NCI-H748 treated with DMSO at 0.1 percent for 48 hours (cell line): ENCODE measurements around the gene DUSP28.

ENCODE experiments used
- DNase-seq: peaks from one replicate; lab custom pipeline; 2025; lab: John Stamatoyannopoulos, UW

DUSP28 gene

DNA sequence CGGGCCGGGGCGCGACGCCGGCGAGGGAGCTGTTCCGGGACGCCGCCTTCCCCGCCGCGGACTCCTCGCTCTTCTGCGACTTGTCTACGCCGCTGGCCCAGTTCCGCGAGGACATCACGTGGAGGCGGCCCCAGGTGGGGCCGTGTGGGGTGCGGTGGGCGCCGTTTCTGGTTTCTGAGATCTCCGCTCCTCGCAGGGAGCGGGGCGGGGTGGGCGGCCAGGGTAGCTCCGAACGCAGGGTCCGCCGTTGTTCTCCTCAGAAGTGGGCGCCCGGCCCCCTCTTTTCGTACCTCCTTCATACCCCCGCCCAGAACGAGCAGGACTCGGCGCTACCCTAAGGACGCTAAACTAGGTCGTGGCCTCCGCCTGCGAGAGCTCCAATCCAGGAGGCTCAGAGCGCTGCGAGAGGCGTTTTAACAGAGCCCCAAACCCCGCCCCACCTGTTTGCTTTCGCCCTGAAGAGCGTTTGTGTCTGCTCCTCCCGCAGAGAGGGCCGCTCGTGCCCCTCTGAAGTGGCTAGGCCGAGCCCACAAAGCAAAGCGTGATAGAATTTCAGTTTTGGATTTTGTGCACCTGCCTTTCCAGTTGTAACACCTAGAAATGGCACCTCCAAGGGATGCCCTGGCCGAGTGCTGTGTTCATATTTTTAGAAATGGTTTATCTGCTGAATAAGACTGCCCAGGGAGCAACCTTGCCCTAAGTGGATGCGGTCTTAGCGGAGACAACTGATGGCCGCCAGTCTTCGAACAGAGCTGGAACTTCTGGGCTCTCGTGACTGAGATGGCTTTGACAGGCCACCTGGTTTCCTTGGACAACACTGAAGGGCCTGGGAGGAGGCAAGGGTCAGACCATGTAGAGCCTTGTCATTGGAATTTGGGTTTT lies 27.0 kb downstream of the DUSP28 start:
- DNase-seq = peak; percentile 40

DNA sequence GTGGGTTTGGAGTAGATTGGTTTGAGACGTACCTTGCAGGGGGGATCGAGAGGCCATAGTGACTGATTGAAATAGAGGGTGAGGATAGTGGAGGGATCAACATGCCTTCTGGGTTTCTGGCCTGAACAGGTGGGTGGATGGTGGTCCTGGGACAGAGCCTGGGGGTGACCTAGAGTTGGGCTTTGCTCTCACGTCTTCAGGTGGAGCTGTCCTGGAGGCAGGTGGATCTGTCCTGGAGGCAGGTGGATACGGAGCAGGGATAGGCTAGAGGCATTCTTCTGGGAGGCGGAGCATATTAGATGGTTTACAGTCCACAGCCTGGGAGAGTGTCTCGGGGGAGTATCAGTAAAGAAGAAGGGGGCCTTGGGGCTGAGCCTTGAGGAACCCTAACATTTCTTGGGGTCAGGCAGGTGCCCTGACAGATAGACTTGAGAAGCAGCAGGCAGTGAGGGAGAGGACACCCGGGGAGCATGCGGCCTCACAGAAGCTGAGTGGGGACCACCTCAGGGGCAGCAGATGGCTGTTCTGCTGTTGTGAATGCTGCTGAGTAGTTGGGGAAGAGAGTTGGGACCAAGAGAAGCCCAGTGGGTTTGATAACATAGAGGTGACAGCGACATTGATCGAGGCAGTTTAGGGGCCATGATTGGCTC lies 28.0 kb downstream of the DUSP28 start:
- DNase-seq = no peak

DNA sequence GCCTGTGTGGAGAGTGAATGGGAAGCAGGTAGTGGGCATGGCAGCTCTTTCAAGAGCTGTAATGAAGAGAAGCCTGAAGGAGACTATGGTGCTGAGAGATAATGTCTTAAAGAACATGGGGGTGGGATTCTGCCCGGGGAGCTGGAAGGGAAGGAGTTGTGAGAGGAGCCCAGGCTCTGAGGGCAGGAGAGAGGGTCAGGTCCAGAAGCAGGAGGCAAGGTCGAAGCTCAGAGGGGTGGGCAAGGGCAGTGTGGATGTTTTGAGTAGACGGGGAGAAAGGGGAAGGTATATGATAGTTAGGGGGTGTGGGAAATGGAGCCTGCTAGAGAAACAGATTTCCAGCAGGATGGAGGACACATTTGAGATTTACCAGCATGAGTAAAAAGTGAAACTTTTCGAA lies 28.5 kb downstream of the DUSP28 start:
- DNase-seq = no peak

DNA sequence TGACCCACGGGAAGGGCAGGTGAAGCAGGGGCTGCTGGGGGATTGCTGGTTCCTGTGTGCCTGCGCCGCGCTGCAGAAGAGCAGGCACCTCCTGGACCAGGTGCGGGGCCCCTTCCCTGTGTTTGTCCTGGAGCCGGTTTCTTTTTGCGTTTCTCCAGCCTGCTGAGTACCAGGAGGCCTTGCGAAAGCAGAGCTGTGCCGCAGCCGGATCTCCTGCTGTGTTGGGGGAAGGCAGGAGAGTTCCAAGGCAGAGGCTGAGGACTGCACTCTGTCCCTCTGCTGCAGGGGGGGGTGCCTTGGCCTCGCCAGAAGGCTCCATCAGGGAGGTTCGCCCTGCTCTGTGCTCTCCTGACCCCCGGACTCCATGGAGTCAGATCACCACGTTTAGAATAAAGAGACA lies 29.2 kb downstream of the DUSP28 start:
- DNase-seq = no peak

DNA sequence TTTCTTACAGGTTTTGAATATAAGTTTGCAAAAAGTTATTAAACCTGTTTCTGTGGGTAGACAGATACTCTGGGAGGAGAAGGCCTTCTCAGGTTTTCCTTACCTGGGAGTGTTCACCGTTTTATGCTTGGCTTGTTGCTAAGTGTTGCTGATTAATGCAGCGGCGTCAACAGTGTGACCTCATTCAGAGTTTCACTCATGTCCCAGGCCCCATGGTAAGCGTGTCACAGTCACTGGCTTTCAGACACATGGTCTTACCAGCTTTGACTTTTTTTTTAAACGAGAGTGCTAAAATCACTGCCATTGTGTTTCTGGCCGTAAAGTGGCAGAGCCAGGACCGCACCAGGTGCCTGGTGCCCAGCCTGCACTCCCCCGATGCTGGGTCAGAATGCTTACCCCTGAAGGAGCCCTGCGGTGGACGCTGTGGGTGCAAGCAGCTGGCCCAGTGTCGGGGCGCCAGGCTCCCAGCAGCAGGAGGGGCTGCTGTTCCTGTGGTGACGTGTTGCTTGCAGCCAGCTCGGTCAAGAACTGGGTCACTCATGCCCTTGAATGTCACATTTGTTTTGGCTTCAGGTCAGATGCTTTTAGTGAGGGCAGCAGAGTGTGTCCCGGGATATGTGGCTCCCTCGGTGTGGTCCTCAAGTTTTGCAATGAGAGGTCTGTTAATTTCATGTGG lies 29.8 kb downstream of the DUSP28 start:
- no peak for DNase-seq

DNA sequence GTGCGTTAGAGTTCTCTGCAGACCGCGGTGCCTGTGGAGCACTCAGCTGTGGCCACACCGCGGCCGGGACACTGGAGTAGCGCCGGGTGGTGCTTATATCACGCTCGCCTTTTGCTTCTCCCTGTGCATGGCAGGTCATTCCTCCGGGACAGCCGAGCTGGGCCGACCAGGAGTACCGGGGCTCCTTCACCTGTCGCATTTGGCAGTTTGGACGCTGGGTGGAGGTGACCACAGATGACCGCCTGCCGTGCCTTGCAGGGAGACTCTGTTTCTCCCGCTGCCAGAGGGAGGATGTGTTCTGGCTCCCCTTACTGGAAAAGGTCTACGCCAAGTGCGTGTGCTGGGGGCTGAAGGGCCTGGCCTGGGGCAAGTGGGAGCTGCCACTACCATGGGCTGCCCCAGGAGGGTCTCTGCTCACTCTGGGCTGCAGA lies 30.5 kb downstream of the DUSP28 start:
- DNase-seq = no peak

DNA sequence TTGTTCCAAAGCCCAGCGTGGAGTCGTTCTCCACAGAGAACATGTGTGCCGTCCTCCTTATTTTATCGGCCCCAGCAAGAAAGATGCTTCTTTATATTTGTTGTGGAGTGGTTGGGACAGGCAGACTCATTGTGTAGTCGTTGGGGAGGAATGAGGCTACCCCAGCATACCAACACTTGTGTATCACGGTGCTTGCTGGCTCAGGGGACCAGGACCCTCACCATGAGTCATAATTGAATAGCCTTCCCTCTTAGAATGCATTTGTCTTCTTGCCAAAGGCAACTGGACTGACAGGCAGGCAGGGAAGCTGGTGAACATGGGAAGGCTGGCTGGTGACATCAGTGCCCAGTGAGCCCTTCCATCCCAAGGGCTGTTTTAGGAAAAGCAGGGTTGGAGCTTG lies 31.1 kb downstream of the DUSP28 start:
- no peak for DNase-seq

DNA sequence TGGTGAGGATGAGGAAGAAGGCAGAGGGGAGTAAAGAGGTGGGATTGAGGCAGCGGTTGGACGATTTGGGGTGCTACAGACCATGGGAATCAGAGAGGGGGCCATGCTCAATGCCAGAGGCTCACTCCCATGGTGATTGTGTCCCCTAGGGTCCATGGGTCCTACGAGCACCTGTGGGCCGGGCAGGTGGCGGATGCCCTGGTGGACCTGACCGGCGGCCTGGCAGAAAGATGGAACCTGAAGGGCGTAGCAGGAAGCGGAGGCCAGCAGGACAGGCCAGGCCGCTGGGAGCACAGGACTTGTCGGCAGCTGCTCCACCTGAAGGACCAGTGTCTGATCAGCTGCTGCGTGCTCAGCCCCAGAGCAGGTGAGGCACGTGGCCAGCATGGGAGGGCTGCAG lies 31.6 kb downstream of the DUSP28 start:
- no peak for DNase-seq

DNA sequence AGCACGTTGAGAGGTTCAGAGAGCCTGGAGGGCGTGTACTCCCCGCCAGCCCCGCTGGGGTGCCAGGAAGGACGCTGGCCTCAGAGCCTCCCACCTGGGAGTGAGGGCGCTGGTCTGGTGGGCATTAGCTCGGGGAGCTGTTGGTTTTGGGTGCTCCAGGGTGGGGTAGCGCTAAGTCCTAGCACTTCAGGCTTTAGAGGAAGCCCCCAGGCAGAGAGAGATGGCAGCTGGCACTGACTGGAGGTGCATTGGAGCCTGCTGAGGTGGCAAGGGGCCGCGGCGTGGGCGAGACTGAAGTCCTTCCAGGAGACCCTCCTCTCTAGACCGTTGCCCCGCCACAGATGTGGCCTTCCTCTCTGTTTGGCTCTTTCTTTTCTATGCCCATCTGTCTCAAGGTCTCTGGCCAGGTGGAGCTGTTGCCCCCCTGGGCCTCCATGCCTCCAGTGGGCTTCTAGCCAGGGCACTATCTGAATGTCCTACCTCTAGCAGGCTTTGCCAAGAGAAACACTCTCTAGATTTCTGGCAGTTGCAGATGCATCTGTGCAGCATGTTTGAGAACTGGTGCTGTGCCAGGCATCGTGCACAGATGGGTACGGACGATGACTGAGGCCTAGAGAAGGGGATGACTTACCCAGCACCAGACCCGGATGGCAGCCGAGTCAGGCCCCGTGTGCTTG lies 33.0 kb downstream of the DUSP28 start:
- DNase-seq = no peak

DNA sequence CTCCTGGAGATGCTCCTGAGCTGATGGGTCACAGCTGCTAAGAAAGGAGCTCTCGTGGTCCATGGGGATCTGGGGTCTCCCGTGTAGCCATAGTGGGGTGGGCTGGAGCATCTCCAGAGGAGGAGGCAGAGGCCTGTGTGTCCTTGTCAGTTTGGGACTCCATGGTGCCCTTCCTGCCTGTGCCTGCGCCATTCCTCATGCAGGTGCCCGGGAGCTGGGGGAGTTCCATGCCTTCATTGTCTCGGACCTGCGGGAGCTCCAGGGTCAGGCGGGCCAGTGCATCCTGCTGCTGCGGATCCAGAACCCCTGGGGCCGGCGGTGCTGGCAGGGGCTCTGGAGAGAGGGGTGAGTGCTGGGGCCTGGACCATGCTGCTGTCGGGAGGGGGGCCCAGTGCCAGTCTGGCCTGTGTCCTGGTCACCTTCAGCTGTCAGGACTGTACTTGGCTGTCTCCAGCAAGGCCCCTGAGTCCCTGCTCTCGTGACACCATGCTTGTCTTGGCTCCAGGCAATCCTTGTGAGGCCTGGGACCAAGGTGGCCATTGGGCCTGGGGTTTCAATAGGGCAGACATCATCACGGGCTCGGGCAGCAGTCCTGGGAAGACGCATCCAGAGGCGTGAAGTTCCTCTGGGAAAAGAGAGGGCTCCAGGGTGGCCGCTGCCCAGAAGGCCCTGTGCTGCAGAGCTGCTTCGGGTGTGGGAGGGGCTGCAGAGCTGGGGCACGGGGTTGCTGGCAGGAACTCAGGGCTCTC lies 33.7 kb downstream of the DUSP28 start:
- no peak for DNase-seq

DNA sequence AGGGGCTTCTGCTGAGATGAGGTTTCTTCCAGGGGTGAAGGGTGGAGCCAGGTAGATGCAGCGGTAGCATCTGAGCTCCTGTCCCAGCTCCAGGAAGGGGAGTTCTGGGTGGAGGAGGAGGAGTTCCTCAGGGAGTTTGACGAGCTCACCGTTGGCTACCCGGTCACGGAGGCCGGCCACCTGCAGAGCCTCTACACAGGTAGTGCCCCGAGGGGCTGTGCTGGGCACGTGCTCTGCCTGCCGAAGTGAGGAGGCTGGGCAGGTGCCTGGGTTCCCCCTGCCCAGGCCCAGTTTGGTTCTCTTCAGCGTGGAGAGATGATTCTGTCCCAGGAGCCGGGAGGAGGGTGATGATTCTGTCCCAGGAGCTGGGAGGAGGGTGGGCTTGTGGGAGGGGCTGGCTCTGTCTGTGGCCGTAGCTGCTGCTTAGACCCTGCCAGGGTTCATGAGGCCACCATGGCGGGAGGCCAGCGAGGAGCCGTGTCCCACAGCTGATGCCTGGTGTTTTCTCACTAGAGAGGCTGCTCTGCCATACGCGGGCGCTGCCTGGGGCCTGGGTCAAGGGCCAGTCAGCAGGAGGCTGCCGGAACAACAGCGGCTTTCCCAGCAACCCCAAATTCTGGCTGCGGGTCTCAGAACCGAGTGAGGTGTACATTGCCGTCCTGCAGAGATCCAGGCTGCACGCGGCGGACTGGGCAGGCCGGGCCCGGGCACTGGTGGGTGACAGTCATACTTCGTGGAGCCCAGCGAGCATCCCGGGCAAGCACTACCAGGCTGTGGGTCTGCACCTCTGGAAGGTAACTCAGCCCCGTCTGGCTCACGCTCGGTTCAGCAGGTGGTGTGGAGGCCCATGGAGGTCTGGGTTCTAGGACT lies 34.6 kb downstream of the DUSP28 start:
- no peak for DNase-seq

DNA sequence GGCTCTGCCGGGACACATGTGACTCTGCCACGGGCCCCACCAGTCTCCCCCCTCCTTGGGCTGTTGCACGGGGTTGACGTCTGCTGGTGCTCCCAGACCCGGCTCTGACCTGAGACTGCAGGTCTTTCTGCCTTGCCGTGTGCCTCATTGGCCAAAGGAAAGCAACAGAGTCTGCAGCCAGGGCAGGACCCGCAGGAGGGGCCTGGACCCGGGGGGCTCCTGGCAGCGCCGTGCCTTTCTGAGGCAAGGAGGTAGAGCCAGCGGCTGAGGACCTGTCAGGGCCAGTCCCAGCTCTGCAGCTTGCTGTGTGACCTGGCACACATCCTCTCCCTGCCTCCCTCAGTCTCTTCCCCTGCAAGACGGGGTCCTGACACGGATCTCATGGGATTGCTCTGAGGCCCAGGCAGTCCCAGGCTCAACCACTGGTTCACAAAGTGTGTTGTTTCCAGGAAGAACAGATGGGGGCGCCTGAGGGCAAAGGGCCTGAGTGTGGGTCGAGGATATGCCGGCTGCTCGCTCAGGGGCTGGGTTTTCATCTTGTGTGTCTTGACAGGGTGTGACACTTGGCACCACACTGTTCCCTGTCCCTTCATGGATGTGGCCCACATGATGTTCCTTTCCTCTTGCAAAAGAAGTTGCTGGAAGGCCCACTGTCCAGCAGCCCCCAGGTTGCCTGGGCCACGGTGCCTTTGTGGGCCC lies 35.4 kb downstream of the DUSP28 start:
- no peak for DNase-seq

DNA sequence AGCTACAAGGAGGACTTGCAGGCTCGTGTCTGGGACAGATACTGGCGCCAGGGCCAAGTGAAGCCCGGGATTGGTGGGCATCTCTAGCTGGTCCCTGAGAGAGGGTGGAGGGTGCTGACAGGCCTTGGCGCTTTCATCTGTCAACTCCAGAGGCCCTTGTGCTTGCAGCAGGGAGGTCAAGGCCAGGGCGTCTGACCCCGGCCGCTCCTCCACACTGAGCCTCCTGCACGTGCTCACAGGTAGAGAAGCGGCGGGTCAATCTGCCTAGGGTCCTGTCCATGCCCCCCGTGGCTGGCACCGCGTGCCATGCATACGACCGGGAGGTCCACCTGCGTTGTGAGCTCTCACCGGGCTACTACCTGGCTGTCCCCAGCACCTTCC lies 35.9 kb downstream of the DUSP28 start:
- no peak for DNase-seq

DNA sequence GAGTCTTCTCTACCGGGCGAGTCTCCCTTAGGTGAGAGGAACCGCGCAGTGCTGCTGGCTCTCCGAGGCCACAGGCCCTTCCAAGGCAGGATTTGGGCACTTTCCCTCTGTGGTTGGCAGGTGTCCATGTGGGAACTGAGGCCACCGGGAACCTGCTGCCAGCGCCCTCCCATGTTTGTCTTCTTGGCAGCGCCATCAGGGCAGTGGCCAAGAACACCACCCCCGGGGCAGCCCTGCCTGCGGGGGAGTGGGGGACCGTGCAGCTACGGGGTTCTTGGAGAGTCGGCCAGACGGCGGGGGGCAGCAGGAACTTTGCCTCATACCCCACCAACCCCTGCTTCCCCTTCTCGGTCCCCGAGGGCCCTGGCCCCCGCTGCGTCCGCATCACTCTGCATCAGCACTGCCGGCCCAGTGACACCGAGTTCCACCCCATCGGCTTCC lies 36.4 kb downstream of the DUSP28 start:
- no peak for DNase-seq

DNA sequence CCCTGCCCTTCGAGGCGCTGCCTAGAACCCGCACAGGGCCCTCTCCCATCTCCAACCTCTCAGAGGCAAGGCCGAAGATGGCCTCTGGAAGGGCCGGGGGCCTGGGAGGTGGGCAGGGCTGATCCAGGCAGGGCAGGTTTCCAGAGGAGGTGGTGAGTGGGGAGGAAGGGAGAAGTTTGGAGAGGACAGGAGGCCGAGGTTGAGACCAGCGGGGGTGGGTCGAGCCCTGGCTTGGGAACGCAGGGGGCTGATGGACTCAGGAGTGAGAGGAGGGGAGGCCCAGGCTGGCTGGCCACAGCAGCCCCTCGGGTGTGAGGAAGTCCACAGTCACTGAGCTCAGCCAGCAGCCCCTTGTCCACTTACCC lies 36.9 kb downstream of the DUSP28 start:
- DNase-seq = no peak

DNA sequence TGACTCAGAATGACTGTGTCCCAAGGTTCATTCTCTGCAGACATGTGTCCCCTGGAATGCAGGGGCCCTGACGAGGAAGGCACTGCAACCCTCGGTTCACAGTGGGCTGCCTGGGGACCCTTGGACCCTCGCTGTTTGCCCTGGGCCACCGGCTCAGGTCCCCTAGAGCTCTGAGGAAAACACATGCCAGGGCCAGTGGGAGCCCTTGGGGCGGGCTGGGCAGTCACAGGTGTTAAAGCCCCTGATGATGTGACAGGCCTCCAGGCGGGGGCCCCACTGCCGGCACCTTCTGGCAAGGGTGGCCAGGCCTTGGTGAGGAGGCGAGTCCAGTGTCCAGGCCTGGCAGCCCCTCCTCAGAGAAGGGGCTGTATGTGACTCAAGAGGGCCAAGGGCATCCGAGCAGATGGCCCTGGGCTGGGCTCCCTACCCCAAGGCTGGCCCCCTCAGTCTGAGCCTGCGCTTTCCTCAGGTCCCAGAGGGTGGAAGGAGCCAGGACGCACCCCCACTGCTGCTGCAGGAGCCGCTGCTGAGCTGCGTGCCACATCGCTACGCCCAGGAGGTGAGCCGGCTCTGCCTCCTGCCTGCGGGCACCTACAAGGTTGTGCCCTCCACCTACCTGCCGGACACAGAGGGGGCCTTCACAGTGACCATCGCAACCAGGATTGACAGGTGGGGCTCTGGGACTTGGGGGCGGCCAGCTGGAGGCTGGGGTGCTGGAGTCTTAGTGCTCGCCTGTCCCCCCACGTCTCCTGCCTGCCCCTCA lies 37.4 kb downstream of the DUSP28 start:
- no peak for DNase-seq

DNA sequence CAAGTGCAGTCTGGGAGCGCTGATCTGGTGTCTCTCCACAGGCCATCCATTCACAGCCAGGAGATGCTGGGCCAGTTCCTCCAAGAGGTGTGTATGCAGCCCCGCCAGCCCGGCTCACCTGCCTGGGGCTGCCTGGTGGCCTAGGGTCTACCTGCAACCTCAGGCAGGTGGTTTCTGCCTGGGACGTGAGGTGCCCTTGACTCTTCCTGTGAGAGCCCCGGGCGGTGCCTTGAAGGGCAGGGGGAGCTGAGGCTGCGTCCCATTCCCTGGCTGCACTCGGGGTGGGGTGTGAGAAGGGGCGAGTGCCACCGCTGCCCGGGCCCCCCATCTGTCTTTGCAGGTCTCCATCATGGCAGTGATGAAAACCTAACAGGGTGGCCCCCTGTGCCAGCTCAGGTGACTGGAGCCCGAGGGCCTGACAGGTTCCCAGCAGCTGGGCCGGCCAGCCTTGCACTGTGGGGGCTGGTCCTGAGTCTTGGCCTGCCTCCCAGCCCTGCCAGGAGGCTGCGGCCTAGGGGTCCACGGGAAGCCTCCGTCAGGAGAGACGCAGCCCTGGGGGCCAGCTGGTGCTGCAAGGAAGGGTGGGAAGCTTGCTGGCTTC lies 38.3 kb downstream of the DUSP28 start:
- DNase-seq = no peak

DNA sequence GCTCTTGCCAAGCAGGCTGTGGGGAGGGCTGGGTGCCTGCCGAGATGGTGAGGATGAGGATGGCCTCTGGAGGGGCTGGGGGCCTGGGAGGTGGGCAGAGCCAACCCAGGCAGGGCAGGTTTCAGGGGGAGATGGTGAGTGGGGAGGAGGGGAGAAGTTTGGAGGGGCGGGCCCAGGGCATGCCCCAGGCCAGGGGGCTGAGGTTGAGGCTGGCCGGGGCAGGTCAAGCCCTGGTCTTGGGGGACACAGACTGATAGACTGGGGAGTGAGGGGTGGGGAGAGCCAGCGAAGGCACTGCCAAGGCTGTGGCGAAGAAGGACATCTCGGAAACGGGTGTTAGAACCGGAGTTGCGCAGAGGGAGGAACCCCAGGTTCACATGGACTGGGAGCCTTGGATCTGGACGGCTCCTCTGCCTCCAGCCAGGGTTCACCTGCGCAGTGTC lies 39.0 kb downstream of the DUSP28 start:
- no peak for DNase-seq

DNA sequence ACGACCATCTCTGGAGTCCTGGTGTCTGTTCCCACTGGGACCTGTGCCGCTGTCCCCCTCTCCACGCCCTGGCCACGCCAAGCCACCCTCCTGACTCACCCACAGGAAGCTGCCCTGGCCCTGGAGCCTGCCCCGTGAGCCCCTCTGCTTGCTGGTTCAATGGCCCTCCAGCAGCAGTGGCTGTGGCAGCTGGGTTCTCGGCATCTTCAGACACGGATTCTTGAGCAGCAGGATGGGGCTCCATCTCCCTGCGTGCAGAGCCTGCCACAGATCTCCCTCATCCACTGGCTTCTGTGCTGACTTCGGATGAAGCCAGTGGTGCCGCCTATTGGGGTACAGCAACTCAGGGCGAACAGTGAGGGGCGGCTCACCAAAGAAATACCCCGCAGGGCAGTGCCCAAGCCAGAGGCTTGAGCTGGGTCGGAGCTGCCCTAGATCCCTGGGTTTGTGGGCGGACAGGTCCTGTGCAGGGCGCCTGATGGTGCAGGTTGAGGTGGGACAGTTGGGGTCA lies 40.3 kb downstream of the DUSP28 start:
- no peak for DNase-seq
